ENCODE results near the gene CD81. TPM values are rescaled to one million over a fixed set of nuclear protein-coding genes. Genes with fewer than 3 reads are reported as not detected.

CD81 gene
- total and polyA plus RNA-seq, 2 experiments from 2014 or later = 88.6 to 290 TPM

GRCh38 chr11:2386591-2386990 is 9.5 kb downstream of the CD81 start:
- Mint-ChIP-seq H3K9me3 (no peaks in the 10 kb centered on the region), H3K4me3 (no peak overlapping the region), H3K27ac (no peak overlapping the region), H3K27me3 (ENCODE audit: insufficient read depth, low read depth, poor library complexity) (peaks cover 7% of the 10 kb centered on the region), H3K36me3 (ENCODE audit: low read depth) (no peaks in the 10 kb centered on the region; the same call in 2 of the 3 replicates), H3K4me1 (peaks cover 26% of the 10 kb centered on the region)
- TF ChIP-seq POLR2AphosphoS5 (IDR thresholded peaks at IDR 0.05; ENCODE audit: low read depth) (no peak), REST (IDR thresholded peaks at IDR 0.05; ENCODE audit: unreplicated experiment) (no peak), CTCF (conservative IDR thresholded peaks at IDR 0.05; ENCODE audit: low read depth in 2 of 2) (no peak), ZNF114 (CRISPR knock-in tag; IDR thresholded peaks at IDR 0.05) (no peak), CREB1 (CRISPR knock-in tag; IDR thresholded peaks at IDR 0.05; ENCODE audit: low read depth) (no peak), EZH2 (IDR thresholded peaks at IDR 0.05; ENCODE audit: low read depth, unreplicated experiment) (no peak), ZNF462 (CRISPR knock-in tag; IDR thresholded peaks at IDR 0.05) (no peak), NANOG (IDR thresholded peaks at IDR 0.05; ENCODE audit: borderline replicate concordance) (no peak), EZH2phosphoT487 (IDR thresholded peaks at IDR 0.05; ENCODE audit: unreplicated experiment) (no peak), JUNB (IDR thresholded peaks at IDR 0.05; ENCODE audit: unreplicated experiment) (no peak), ZNF331 (CRISPR knock-in tag; IDR thresholded peaks at IDR 0.05; ENCODE audit: low read depth) (no peak), ETS1 (IDR thresholded peaks at IDR 0.05) (no peak), STAT1 (IDR thresholded peaks at IDR 0.05; ENCODE audit: unreplicated experiment) (no peak)
- Histone ChIP-seq H3K4me2 (no peak overlapping the region), H3F3A (replicated peaks; ENCODE audit: low read depth) (no peaks in the 10 kb centered on the region), H3K4me1 (ENCODE audit: insufficient read depth) (peaks cover 5% of the 10 kb centered on the region; the same call in 1 of the 2 replicates), H3K9me2 (ENCODE audit: insufficient read depth) (no peaks in the 10 kb centered on the region), H3K4me3 (no peak overlapping the region), H3K36me3 (ENCODE audit: insufficient read depth) (no peaks in the 10 kb centered on the region), H3K27me3 (ENCODE audit: insufficient read depth) (no peaks in the 10 kb centered on the region), H3K79me2 (replicated peaks; ENCODE audit: insufficient read depth) (peaks cover 79% of the 10 kb centered on the region), H3K27ac (ENCODE audit: low read depth) (no peak overlapping the region), H2AFZ (no peak overlapping the region), H4K20me1 (replicated peaks; ENCODE audit: insufficient read depth) (peaks cover 23% of the 10 kb centered on the region)
- no peak for DNase-seq (ENCODE audit: low spot score)
- no peak for ATAC-seq
